Measurements from ENCODE around the gene CDH4. TPM values are rescaled to one million over a fixed set of nuclear protein-coding genes. Genes with fewer than 3 reads are reported as not detected.

CDH4 gene
- total and polyA plus RNA-seq, 2 of the 4 experiments (the other 2 are of a cell fraction): 1.6 to 3.5 TPM

- dilution Hi-C loops (cut with HindIII; ENCODE audit: low sequenced_read_pairs, unreplicated experiment): no loop called here
- no peak overlapping the region for H3K4ac ChIP-seq (ENCODE audit: low read depth, low read length)
- no peaks in the 10 kb centered on the region for H3K36me3 ChIP-seq (ENCODE audit: control insufficient read depth, insufficient read depth, low read length)
- H4K5ac ChIP-seq (ENCODE audit: low read depth, low read length): no peak overlapping the region
- H3K23ac ChIP-seq (ENCODE audit: low read depth, low read length): no peak overlapping the region
- H3K14ac ChIP-seq (replicated peaks; ENCODE audit: low read depth, low read length): no peak overlapping the region
- no peak overlapping the region for H2AK5ac ChIP-seq (ENCODE audit: low read depth, low read length)
- no peaks in the 10 kb centered on the region for H3K27me3 ChIP-seq (ENCODE audit: control insufficient read depth, insufficient read depth, low read length)
- H3K27ac ChIP-seq (ENCODE audit: insufficient read depth, low read length): no peak overlapping the region
- no peak overlapping the region for H3K9ac ChIP-seq (ENCODE audit: low read depth, low read length)
- intact Hi-C loops (cut with micrococcal nuclease): no loop called here
- 91% methylated on average over 4 of the region's 13 CpGs; no CpG with 5 or more reads in 1 of the 2 experiments for WGBS, 2 experiments (ENCODE audit: extremely low coverage in 2 of 2, insufficient read length in 1 of 2)
- no peak overlapping the region for H3K4me3 ChIP-seq (ENCODE audit: insufficient read depth, low read depth, low read length)
- no peaks in the 10 kb centered on the region for H4K20me1 ChIP-seq (ENCODE audit: insufficient read depth, low read length)
- in situ Hi-C loops (cut with MboI; ENCODE audit: low sequenced_read_pairs): no loop called here
- H2AK9ac ChIP-seq (replicated peaks; ENCODE audit: low read depth, low read length, poor library complexity): no peak overlapping the region
- no peak overlapping the region for H2BK120ac ChIP-seq (ENCODE audit: low read depth, low read length)
- H4K91ac ChIP-seq (ENCODE audit: insufficient read depth, low read depth, low read length): no peak overlapping the region
- no peaks in the 10 kb centered on the region for H3K4me1 ChIP-seq (ENCODE audit: control insufficient read depth, insufficient read depth, low read length)
- no peak for TF ChIP-seq FOS (IDR thresholded peaks at IDR 0.05; ENCODE audit: low read depth, low read length)
- TF ChIP-seq RFX5 (IDR thresholded peaks at IDR 0.05; ENCODE audit: low read depth, low read length): no peak
- TF ChIP-seq, protein P1, sequence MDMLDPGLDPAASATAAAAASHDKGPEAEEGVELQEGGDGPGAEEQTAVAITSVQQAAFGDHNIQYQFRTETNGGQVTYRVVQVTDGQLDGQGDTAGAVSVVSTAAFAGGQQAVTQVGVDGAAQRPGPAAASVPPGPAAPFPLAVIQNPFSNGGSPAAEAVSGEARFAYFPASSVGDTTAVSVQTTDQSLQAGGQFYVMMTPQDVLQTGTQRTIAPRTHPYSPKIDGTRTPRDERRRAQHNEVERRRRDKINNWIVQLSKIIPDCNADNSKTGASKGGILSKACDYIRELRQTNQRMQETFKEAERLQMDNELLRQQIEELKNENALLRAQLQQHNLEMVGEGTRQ (IDR thresholded peaks at IDR 0.05; ENCODE audit: low read depth, low read length): no peak
- no peak for TF ChIP-seq CHD1 (IDR thresholded peaks at IDR 0.05; ENCODE audit: low read depth, low read length)
- TF ChIP-seq SMC3 (IDR thresholded peaks at IDR 0.05; ENCODE audit: low read depth, low read length): no peak
- TF ChIP-seq POLR2A (IDR thresholded peaks at IDR 0.05; ENCODE audit: low read depth, low read length): no peak
- TF ChIP-seq CTCF (conservative IDR thresholded peaks at IDR 0.05; ENCODE audit: low read depth, low read length): no peak
- no peak for TF ChIP-seq BHLHE40 (IDR thresholded peaks at IDR 0.05; ENCODE audit: low read depth, low read length)
- TF ChIP-seq CEBPB (IDR thresholded peaks at IDR 0.05; ENCODE audit: low read depth, low read length): no peak
- no peak for TF ChIP-seq NFE2L2 (IDR thresholded peaks at IDR 0.05; ENCODE audit: low read depth, low read length)
- no peak for TF ChIP-seq ELK1 (IDR thresholded peaks at IDR 0.05; ENCODE audit: borderline replicate concordance, low read depth, low read length)
- no peak for TF ChIP-seq RCOR1 (IDR thresholded peaks at IDR 0.05; ENCODE audit: insufficient replicate concordance, low read length)
- no peak for TF ChIP-seq MXI1 (IDR thresholded peaks at IDR 0.05; ENCODE audit: borderline replicate concordance, low read depth, low read length)
- TF ChIP-seq RAD21 (IDR thresholded peaks at IDR 0.05; ENCODE audit: low read length): no peak
- TF ChIP-seq MAZ (IDR thresholded peaks at IDR 0.05; ENCODE audit: borderline replicate concordance, low read depth, low read length): no peak
- H3K79me1 ChIP-seq (ENCODE audit: low read depth in 1 of 2, low read length in 2 of 2): no peaks in the 10 kb centered on the region
- H3K56ac ChIP-seq (ENCODE audit: extremely low read depth, insufficient read depth, low read length): no peak overlapping the region
- H2BK5ac ChIP-seq (ENCODE audit: low read depth, low read length, poor library complexity, severe bottlenecking): no peak overlapping the region
- H3K9me3 ChIP-seq (ENCODE audit: control insufficient read depth, insufficient read depth, low read length): no peaks in the 10 kb centered on the region
- ATAC-seq (ENCODE audit: low read depth) (no peak), DNase-seq (no peak)
- no peak overlapping the region for H4K8ac ChIP-seq (ENCODE audit: low read depth in 2 of 2, low read length in 2 of 2)
- H2AFZ ChIP-seq (replicated peaks; ENCODE audit: low read length, poor library complexity): no peak overlapping the region
- no peaks in the 10 kb centered on the region for H3K9me1 ChIP-seq (ENCODE audit: insufficient read depth, low read length)
- BruUV-seq (replicated peaks): no TSS peak
- ChIA-PET POLR2A (ENCODE audit: unreplicated experiment) (no interaction called here), CTCF (no interaction called here)
- no peak overlapping the region for H3K18ac ChIP-seq (ENCODE audit: low read depth, low read length)
- no peak overlapping the region for H2BK20ac ChIP-seq (ENCODE audit: low read depth, low read length)
- no peak overlapping the region for H3K4me2 ChIP-seq (ENCODE audit: low read depth, low read length)
- no peak overlapping the region for H2BK15ac ChIP-seq (ENCODE audit: low read depth, low read length)
Observed at GRCh38 chr20:61535536-61535935, 283.5 kb downstream of the CDH4 start.

All from IMR-90 (cell line).